PC-9 (cell line): ENCODE data around the gene CD14. TPM values are rescaled to one million over a fixed set of nuclear protein-coding genes. Genes with fewer than 3 reads are reported as not detected.
"Not testable (repeated sequence)": the region's sequence is repeated elsewhere in the genome, so short reads cannot be mapped to it uniquely, and the experiment has no call there.

Experiments
- BruUV-seq: library from RNA; stranded (reverse); fragments of 400-500 nt; replicated peaks from 2 replicates; lab custom pipeline; 2021; lab: Mats Ljungman, UMichigan
- CTCF ChIA-PET: fragments of 300-600 bp; sonication (Branson Sonifier 250); formaldehyde crosslinking; loops from one replicate; lab custom pipeline; 2022; ENCODE audit warnings: antibody characterized with exemption; lab: Charles Lee
- POLR2A ChIA-PET: fragments of 300-600 bp; sonication (Branson Sonifier 250); formaldehyde crosslinking; loops from one replicate; lab custom pipeline; 2022; ENCODE audit warnings: antibody characterized with exemption; ENCODE audit not compliant: unreplicated experiment; lab: Charles Lee
- DNase-seq, 2 experiments: peaks; one replicate each; pipeline versions ENCODE4 v3.0.0 to v3.0.0-alpha.2; 2015 to 2022; ENCODE audit warnings: mixed read lengths in 1 of 2
- H2AFZ ChIP-seq: fragments of 200-600 bp; sonication (generic); 2 replicates; pipeline ENCODE4 v1.8.1; 2017; ENCODE audit warnings: antibody characterized with exemption
- H3F3A ChIP-seq: fragments of 200-600 bp; sonication (generic); 2 replicates; pipeline ENCODE4 v1.8.1; 2017; ENCODE audit warnings: antibody characterized with exemption, mild to moderate bottlenecking, low read depth; ENCODE audit not compliant: insufficient read depth
- H3K27ac ChIP-seq: fragments of 200-600 bp; sonication (generic); 2 replicates; pipeline ENCODE4 v1.6.1; 2016; ENCODE audit warnings: mixed run types
- H3K27me3 ChIP-seq: fragments of 200-600 bp; sonication (generic); 2 replicates; pipeline ENCODE4 v1.6.1; 2016; ENCODE audit warnings: low read depth, mixed run types; ENCODE audit not compliant: insufficient read depth
- H3K36me3 ChIP-seq: fragments of 200-600 bp; sonication (generic); 2 replicates; pipeline ENCODE4 v1.6.1; 2016; ENCODE audit warnings: low read depth, mixed run types
- H3K4me1 ChIP-seq: fragments of 200-600 bp; sonication (generic); replicated peaks from 2 replicates; pipeline ENCODE4 v1.6.1; 2016; ENCODE audit warnings: mixed run types; ENCODE audit not compliant: insufficient read depth
- H3K4me2 ChIP-seq: fragments of 200-600 bp; sonication (generic); 2 replicates; pipeline ENCODE4 v1.6.1; 2017; ENCODE audit warnings: mixed run types
- H3K4me3 ChIP-seq: fragments of 200-600 bp; sonication (generic); 2 replicates; pipeline ENCODE4 v1.6.1; 2016; ENCODE audit warnings: mixed run types
- H3K79me2 ChIP-seq: fragments of 200-600 bp; sonication (generic); 2 replicates; pipeline ENCODE4 v1.6.1; 2017; ENCODE audit warnings: low read depth, mixed run types
- H3K9me2 ChIP-seq: fragments of 200-600 bp; sonication (generic); 2 replicates; pipeline ENCODE4 v1.8.1; 2017; ENCODE audit warnings: mild to moderate bottlenecking; ENCODE audit not compliant: insufficient read depth
- H3K9me3 ChIP-seq: fragments of 200-600 bp; sonication (generic); 2 replicates; pipeline ENCODE4 v1.8.1; 2016; ENCODE audit warnings: low read depth; ENCODE audit not compliant: insufficient read depth
- H4K20me1 ChIP-seq: fragments of 200-600 bp; sonication (generic); 2 replicates; pipeline ENCODE4 v1.8.1; 2017; ENCODE audit not compliant: insufficient read depth
- CTCF ChIP-seq: fragments of 200-600 bp; sonication (generic); conservative IDR thresholded peaks from 2 replicates; pipeline ENCODE4 v1.6.1; 2017; ENCODE audit warnings: mixed run types, antibody characterized with exemption, mild to moderate bottlenecking, moderate library complexity
- EZH2 ChIP-seq: fragments of 200-600 bp; sonication (generic); IDR thresholded peaks from 2 replicates; pipeline ENCODE4 v1.8.0; 2017; ENCODE audit warnings: antibody characterized with exemption, low read depth
- intact Hi-C: fragments of 100-400 bp; cut with micrococcal nuclease; formaldehyde crosslinking; loops from one replicate; pipeline ENCODE4 v1.10.0; 2022; ENCODE audit not compliant: unreplicated experiment
- total RNA-seq: library from RNA; stranded (reverse); gene quantifications from 2 replicates; pipeline ENCODE4 v1.2.3, GENCODE V29; 2021

The CD14 gene
- total RNA-seq, 1 experiment from 2014 or later, result 0.81 TPM

- Histone ChIP-seq H3K9me2 (no peaks in the 10 kb centered on the region), H3K27me3 (no peaks in the 10 kb centered on the region), H3F3A (no peaks in the 10 kb centered on the region; the same call in 1 of the 2 replicates), H3K9me3 (no peaks in the 10 kb centered on the region), H4K20me1 (peaks cover 2% of the 10 kb centered on the region; the same call in 1 of the 2 replicates), H3K79me2 (peaks cover 34% of the 10 kb centered on the region), H2AFZ (no peak overlapping the region), H3K36me3 (no peaks in the 10 kb centered on the region), H3K27ac (no peak overlapping the region), H3K4me2 (no peak overlapping the region), H3K4me1 (peaks cover 17% of the 10 kb centered on the region), H3K4me3 (no peak overlapping the region)
- no peak for DNase-seq
- ChIA-PET CTCF (interaction anchor here (0.6 kb wide), 1 partner anchor 96 kb away, joined by 5 read pairs; no protein-coding TSS in a partner anchor), POLR2A (interaction anchor here (0.7 kb wide), 1 partner anchor 96 kb away, joined by 8 read pairs; no protein-coding TSS in a partner anchor)
- TF ChIP-seq EZH2 (no peak), CTCF (no peak)
- intact Hi-C loops, result no loop called here
- BruUV-seq, result no TSS peak
Observed at GRCh38 chr5:140641716-140642115, 8.7 kb upstream of the CD14 start.

- peak; percentile 89 to 95 for DNase-seq
- intact Hi-C loops, result loop anchor here (1.0 to 5.0 kb wide), 4 partner anchors 75 to 292 kb away; partner anchors contain the start of genes APBB3, HBEGF and SLC35A4
- TF ChIP-seq CTCF (peak; percentile 63), EZH2 (no peak)
- Histone ChIP-seq H3K9me3 (no peaks in the 10 kb centered on the region), H2AFZ (peak within 1 kb of the TSS; percentile 96), H4K20me1 (no peaks in the 10 kb centered on the region), H3K9me2 (no peaks in the 10 kb centered on the region), H3K27ac (peak within 1 kb of the TSS; percentile 73), H3K4me2 (peak within 1 kb of the TSS; percentile 79), H3K27me3 (no peaks in the 10 kb centered on the region), H3K4me1 (peaks cover 10% of the 10 kb centered on the region), H3K4me3 (peak within 1 kb of the TSS; percentile 78), H3K36me3 (no peaks in the 10 kb centered on the region), H3F3A (peaks cover 6% of the 10 kb centered on the region; the same call in 1 of the 2 replicates), H3K79me2 (peaks cover 16% of the 10 kb centered on the region)
- TSS peak; percentile 43 for BruUV-seq
- ChIA-PET POLR2A (interaction anchor here (0.7 kb wide), 1 partner anchor 51 kb away, joined by 7 read pairs; no protein-coding TSS in a partner anchor), CTCF (interaction anchor here (0.5 kb wide), 1 partner anchor 108 kb away, joined by 4 read pairs; no protein-coding TSS in a partner anchor)
Observed at GRCh38 chr5:140639148-140639981, 6.4 kb upstream of the CD14 start, which contains the start of gene TMCO6. TSS of gene TMCO6 (plus strand) at chr5:140639451. CDS start at chr5:140639528, 77 bp downstream.

- H4K20me1 ChIP-seq, H3K9me2 ChIP-seq, POLR2A ChIA-PET, H3K9me3 ChIP-seq, BruUV-seq, H3F3A ChIP-seq, H3K27me3 ChIP-seq, DNase-seq, H3K36me3 ChIP-seq: not testable (repeated sequence)
- peak overlapping the region; percentile 90 for H2AFZ ChIP-seq
- intact Hi-C loops, result loop anchor here (1.0 to 5.0 kb wide), 4 partner anchors 74 to 292 kb away; partner anchors contain the start of genes APBB3, HBEGF and SLC35A4
- H3K27ac ChIP-seq, result peak overlapping the region; percentile 73
- H3K79me2 ChIP-seq, result peaks cover 16% of the 10 kb centered on the region
- H3K4me1 ChIP-seq, result peaks cover 10% of the 10 kb centered on the region
- peak overlapping the region; percentile 79 for H3K4me2 ChIP-seq
- CTCF ChIA-PET, result interaction anchor here (0.5 to 0.7 kb wide), 3 partner anchors 108 to 939 kb away, joined by 3 to 4 read pairs (median 4); no protein-coding TSS in a partner anchor
- H3K4me3 ChIP-seq, result peak overlapping the region; percentile 78
Observed at GRCh38 chr5:140638898-140639147, 5.8 kb upstream of the CD14 start.
